ENCODE results near the gene NCBP3. TPM values are rescaled to one million over a fixed set of nuclear protein-coding genes. Genes with fewer than 3 reads are reported as not detected.

NCBP3 gene
- total and polyA plus RNA-seq, 2 donors (not counting 3 experiments of a cell fraction or from before 2014, with no cell fraction given): 18.2 to 51.1 TPM

DNA sequence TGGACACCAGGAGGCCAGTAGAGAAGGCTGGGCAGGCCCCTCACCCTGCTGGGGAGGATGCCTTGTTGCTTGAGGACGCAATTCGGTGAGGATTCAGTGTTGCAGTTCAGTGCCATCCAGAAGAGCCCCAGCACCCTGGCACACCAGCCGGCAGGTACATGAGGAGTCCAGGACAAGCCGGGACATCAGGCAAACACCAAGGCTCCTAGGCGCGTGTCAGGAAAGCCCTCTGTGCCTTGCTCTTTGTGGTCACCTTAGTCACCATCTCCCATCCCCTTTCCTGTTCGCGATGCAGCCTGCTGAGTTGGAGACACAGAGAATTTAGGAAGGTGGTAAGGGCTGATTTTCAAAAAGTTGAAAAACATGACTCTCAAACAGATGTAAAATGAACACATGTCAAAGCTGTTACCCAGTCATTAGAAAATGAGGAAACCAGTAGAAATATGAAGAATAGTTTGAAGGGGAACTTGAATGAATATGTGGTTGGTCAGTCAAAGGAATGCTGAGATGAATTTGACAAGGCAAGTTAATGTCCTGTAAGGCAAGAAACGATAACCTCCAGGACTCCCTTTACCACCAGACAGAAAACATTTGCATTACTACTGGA lies 2.3 kb upstream of the NCBP3 start:
- BruUV-seq (replicated peaks): no TSS peak
- H2AFZ ChIP-seq (ENCODE audit: low read depth, low read length): no peak overlapping the region
- H3K79me2 ChIP-seq (ENCODE audit: control insufficient read depth, insufficient read depth, low read length): peaks cover 26% of the 10 kb centered on the region
- no peak overlapping the region for H3K4me3 ChIP-seq (replicated peaks in 1 of 3; ENCODE audit: insufficient read depth in 1 of 3, low read depth in 1 of 3, low read length in 3 of 3)
- intact Hi-C loops (cut with micrococcal nuclease): loop anchor here (5.0 kb wide), 1 partner anchor 111 kb away; no protein-coding TSS in a partner anchor
- H3K9ac ChIP-seq (replicated peaks; ENCODE audit: extremely low read depth, insufficient read depth, low read length): no peak overlapping the region
- TF ChIP-seq GATA2 (IDR thresholded peaks at IDR 0.05; ENCODE audit: insufficient read depth, insufficient read length, low read depth, low read length) (no peak), JUN (IDR thresholded peaks at IDR 0.05; ENCODE audit: borderline replicate concordance, insufficient read depth, insufficient read length, low read depth) (no peak), FOS (IDR thresholded peaks at IDR 0.05; ENCODE audit: borderline replicate concordance, insufficient read depth, low read length) (no peak), POLR2AphosphoS5 (IDR thresholded peaks at IDR 0.05; ENCODE audit: insufficient read depth, low read depth, low read length) (no peak), EZH2 (IDR thresholded peaks at IDR 0.05; ENCODE audit: borderline replicate concordance, low read depth, low read length, severe bottlenecking) (no peak), MYC (IDR thresholded peaks at IDR 0.05; ENCODE audit: low read depth, low read length) (no peak), POLR2A (IDR thresholded peaks at IDR 0.05; ENCODE audit: low read depth, low read length) (no peak)
- TF ChIP-seq, protein P1, sequence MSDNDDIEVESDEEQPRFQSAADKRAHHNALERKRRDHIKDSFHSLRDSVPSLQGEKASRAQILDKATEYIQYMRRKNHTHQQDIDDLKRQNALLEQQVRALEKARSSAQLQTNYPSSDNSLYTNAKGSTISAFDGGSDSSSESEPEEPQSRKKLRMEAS (IDR thresholded peaks at IDR 0.05; ENCODE audit: insufficient read depth, insufficient read length): no peak
- TF ChIP-seq, protein P2, sequence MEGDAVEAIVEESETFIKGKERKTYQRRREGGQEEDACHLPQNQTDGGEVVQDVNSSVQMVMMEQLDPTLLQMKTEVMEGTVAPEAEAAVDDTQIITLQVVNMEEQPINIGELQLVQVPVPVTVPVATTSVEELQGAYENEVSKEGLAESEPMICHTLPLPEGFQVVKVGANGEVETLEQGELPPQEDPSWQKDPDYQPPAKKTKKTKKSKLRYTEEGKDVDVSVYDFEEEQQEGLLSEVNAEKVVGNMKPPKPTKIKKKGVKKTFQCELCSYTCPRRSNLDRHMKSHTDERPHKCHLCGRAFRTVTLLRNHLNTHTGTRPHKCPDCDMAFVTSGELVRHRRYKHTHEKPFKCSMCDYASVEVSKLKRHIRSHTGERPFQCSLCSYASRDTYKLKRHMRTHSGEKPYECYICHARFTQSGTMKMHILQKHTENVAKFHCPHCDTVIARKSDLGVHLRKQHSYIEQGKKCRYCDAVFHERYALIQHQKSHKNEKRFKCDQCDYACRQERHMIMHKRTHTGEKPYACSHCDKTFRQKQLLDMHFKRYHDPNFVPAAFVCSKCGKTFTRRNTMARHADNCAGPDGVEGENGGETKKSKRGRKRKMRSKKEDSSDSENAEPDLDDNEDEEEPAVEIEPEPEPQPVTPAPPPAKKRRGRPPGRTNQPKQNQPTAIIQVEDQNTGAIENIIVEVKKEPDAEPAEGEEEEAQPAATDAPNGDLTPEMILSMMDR (IDR thresholded peaks at IDR 0.05; ENCODE audit: extremely low read depth in 1 of 2, insufficient read depth in 1 of 2, low read depth in 1 of 2, low read length in 2 of 2): no peak
- H3K9me1 ChIP-seq (replicated peaks; ENCODE audit: control insufficient read depth, extremely low read depth, insufficient read depth, low read length): no peaks in the 10 kb centered on the region
- ChIA-PET POLR2A (no interaction called here), CTCF (interaction anchor here (5.4 kb wide), 1 partner anchor 111 kb away, joined by 63 read pairs; no protein-coding TSS in a partner anchor)
- H3K36me3 ChIP-seq (ENCODE audit: control insufficient read depth in 2 of 2, extremely low read depth in 1 of 2, insufficient read depth in 2 of 2, low read length in 2 of 2): peaks cover 0 to 3% of the 10 kb centered on the region in 2 experiments
- DNase-seq (ENCODE audit: low read depth, low spot score): no peak
- dilution Hi-C loops (cut with MboI; ENCODE audit: extremely low pct_ligation_motif_present, low sequenced_read_pairs): no loop called here
- peaks cover 9% of the 10 kb centered on the region for H3K4me1 ChIP-seq (ENCODE audit: control insufficient read depth, extremely low read depth, insufficient read depth, low read length)
- no peaks in the 10 kb centered on the region for H4K20me1 ChIP-seq (replicated peaks; ENCODE audit: control insufficient read depth, extremely low read depth, insufficient read depth, low read length)
- no peak for FAIRE-seq
- H3K27ac ChIP-seq (ENCODE audit: insufficient read depth, low read depth, low read length): no peak overlapping the region
- no peak overlapping the region for H3K4me2 ChIP-seq (ENCODE audit: insufficient read depth, low read length)
- H3K27me3 ChIP-seq (ENCODE audit: control insufficient read depth in 2 of 2, insufficient read depth in 2 of 2, low read length in 2 of 2): no peaks in the 10 kb centered on the region
- H3K9me3 ChIP-seq (replicated peaks; ENCODE audit: control insufficient read depth, insufficient read depth, low read length): no peaks in the 10 kb centered on the region

Data from endothelial cell of umbilical vein (primary cell).